Neural crest cell (in vitro differentiated cells): ENCODE measurements around the gene SKP2. TPM values are rescaled to one million over a fixed set of nuclear protein-coding genes. Genes with fewer than 3 reads are reported as not detected.
"Not testable (repeated sequence)": the region's sequence is repeated elsewhere in the genome, so short reads cannot be mapped to it uniquely, and the experiment has no call there.

ENCODE experiments used
- DNase-seq: peaks from one replicate; pipeline ENCODE4 v3.0.0; 2021; ENCODE audit warnings: low read depth, mixed read lengths, low spot score
- H3K27ac Mint-ChIP-seq: one replicate; pipeline ENCODE4 v1.8.0; 2021; ENCODE audit warnings: mild to moderate bottlenecking, mixed read lengths; ENCODE audit not compliant: unreplicated experiment
- H3K27me3 Mint-ChIP-seq: 2 replicates; pipeline ENCODE4 v1.8.0; 2021; ENCODE audit warnings: low read depth, mild to moderate bottlenecking, mixed read lengths
- H3K36me3 Mint-ChIP-seq: 2 replicates; pipeline ENCODE4 v1.8.0; 2021; ENCODE audit warnings: low read depth, mild to moderate bottlenecking, mixed read lengths
- H3K4me1 Mint-ChIP-seq: 2 replicates; pipeline ENCODE4 v1.8.0; 2021; ENCODE audit warnings: mixed read lengths
- H3K4me3 Mint-ChIP-seq: one replicate; pipeline ENCODE4 v1.8.0; 2021; ENCODE audit warnings: mild to moderate bottlenecking, mixed read lengths
- H3K9me3 Mint-ChIP-seq: 2 replicates; pipeline ENCODE4 v1.8.0; 2021; ENCODE audit warnings: mixed read lengths
- total RNA-seq: library from RNA; stranded (reverse); gene quantifications from 2 replicates; pipeline ENCODE4 v1.2.1, GENCODE V29; 2021
- TF ChIP-seq, protein P1 (sequence below): fragments of 200-600 bp; sonication (generic); conservative IDR thresholded peaks from 2 replicates; pipeline ENCODE4 v1.5.0; 2021; ENCODE audit warnings: antibody characterized with exemption, mild to moderate bottlenecking

Gene SKP2
- total RNA-seq, 1 donor from 2014 or later, result 147 TPM

DNA sequence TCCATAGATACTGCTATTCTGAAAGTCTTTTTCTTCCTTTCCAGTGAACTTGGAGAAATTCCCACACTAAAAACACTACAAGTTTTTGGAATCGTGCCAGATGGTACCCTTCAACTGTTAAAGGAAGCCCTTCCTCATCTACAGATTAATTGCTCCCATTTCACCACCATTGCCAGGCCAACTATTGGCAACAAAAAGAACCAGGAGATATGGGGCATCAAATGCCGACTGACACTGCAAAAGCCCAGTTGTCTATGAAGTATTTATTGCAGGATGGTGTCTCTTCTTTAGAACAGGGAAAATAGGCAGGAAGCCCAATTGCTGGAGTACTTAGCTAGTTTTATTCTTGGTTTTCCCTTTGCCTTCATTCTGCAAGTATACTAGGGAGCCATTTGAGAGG is 29.9 kb downstream of the SKP2 start:
- Mint-ChIP-seq H3K9me3 (peaks cover 1% of the 10 kb centered on the region), H3K4me1 (peaks cover 11% of the 10 kb centered on the region), H3K27ac (no peak overlapping the region), H3K4me3 (no peak overlapping the region), H3K27me3 (no peaks in the 10 kb centered on the region), H3K36me3 (peaks cover 49% of the 10 kb centered on the region)
- no peak for DNase-seq
- TF ChIP-seq, protein P1, sequence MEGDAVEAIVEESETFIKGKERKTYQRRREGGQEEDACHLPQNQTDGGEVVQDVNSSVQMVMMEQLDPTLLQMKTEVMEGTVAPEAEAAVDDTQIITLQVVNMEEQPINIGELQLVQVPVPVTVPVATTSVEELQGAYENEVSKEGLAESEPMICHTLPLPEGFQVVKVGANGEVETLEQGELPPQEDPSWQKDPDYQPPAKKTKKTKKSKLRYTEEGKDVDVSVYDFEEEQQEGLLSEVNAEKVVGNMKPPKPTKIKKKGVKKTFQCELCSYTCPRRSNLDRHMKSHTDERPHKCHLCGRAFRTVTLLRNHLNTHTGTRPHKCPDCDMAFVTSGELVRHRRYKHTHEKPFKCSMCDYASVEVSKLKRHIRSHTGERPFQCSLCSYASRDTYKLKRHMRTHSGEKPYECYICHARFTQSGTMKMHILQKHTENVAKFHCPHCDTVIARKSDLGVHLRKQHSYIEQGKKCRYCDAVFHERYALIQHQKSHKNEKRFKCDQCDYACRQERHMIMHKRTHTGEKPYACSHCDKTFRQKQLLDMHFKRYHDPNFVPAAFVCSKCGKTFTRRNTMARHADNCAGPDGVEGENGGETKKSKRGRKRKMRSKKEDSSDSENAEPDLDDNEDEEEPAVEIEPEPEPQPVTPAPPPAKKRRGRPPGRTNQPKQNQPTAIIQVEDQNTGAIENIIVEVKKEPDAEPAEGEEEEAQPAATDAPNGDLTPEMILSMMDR, result no peak

DNA sequence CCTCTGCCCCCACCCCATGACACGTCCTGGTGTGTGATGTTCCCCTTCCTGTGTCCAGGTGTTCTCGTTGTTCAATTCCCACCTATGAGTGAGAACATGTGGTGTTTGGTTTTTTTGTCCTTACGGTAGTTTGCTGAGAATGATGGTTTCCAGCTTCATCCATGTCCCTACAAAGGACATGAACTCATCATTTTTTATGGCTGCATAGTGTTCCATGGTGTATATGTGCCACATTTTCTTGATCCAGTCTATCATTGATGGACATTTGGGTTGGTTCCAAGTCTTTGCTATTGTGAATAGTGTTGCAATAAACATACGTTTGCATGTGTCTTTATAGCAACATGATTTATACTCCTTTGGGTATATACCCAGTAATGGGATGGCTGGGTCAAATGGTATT is 32.5 kb downstream of the SKP2 start:
- Mint-ChIP-seq H3K9me3 (peaks cover 20% of the 10 kb centered on the region), H3K36me3 (peaks cover 75% of the 10 kb centered on the region)
- not testable (repeated sequence) for H3K27me3 Mint-ChIP-seq, H3K4me3 Mint-ChIP-seq, DNase-seq, H3K27ac Mint-ChIP-seq, H3K4me1 Mint-ChIP-seq

DNA sequence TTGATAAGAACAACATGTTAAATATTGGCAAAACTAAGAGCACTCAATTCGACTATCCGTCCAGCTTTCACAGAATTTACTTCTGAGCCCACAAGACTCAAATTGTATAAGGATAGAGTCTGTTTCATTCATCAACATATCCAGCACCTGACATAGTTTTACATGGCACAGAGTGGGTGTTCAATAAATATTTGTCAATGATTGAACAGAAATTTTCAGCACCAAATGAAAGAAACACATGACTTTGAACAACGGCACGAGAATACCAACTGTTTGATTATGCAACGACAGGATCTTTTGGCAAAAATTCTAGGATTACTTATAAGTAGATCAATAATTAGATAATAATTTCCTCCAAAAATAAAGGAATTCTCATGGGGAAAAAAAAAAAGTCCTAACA is 41.8 kb downstream of the SKP2 start:
- no peak overlapping the region for H3K4me3 Mint-ChIP-seq
- H3K9me3 Mint-ChIP-seq, result peaks cover 4% of the 10 kb centered on the region
- peaks cover 46% of the 10 kb centered on the region for H3K36me3 Mint-ChIP-seq
- TF ChIP-seq, protein P1, result no peak
- no peaks in the 10 kb centered on the region for H3K4me1 Mint-ChIP-seq
- H3K27me3 Mint-ChIP-seq, result no peaks in the 10 kb centered on the region
- no peak for DNase-seq
- no peak overlapping the region for H3K27ac Mint-ChIP-seq

DNA sequence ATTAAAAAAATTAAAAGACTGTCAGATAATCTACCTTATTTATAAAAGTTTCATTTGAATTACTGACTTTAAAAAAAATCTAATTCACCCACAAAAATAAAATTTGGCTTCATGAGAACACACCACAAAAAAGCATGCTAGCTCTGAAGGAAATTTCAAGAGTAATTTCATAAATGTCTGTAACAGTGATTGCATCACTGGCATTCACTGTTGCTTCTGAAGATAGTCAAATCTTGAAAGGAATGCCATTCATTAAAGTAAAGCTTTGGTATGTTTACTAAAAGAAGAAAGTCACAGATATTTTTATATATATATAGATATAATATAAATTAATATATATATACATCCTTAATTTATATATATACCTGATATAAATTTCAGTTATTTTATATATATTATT is 46.4 kb downstream of the SKP2 start:
- Mint-ChIP-seq H3K4me1 (no peaks in the 10 kb centered on the region), H3K27ac (no peak overlapping the region), H3K36me3 (peaks cover 11% of the 10 kb centered on the region), H3K9me3 (no peaks in the 10 kb centered on the region), H3K4me3 (no peak overlapping the region), H3K27me3 (no peaks in the 10 kb centered on the region)
- TF ChIP-seq, protein P1, result no peak
- DNase-seq, result no peak

DNA sequence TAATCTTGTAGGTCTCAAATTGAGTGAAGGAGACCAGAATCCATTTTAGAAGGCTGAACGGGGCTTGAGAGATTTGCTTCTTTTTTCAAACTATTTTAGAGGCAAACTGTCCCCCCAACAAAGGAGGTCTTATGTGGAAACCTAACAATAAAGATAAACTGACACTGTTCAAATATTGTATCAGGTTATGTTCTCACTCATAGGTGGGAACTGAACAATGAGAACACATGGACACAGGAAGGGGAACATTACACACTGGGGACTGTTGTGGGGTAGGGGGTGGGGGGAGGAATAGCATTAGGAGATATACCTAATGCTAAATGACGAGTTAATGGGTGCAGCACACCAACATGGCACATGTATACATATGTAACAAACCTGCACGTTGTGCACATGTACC is 46.9 kb downstream of the SKP2 start:
- not testable (repeated sequence) for H3K4me1 Mint-ChIP-seq, H3K27me3 Mint-ChIP-seq, H3K36me3 Mint-ChIP-seq, H3K27ac Mint-ChIP-seq, H3K9me3 Mint-ChIP-seq, DNase-seq, H3K4me3 Mint-ChIP-seq

DNA sequence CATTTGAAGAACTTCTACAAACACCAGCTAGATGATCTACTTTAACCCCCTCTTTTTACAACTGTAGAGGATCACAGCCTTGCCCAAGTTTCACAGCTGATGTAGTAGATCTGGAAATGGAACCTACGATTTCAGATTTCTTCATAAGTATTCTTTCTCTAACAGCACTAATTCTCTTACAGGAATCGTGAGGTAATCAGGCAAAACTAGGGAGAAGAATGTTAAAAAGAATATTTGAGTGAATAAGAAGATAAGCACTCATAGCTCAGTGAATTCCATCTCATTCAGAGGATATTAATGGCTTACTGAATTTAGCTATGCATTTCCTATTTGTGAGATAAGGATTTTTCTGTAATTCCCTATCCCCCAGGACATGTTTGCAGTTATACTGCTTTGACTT is 47.7 kb downstream of the SKP2 start:
- H3K9me3 Mint-ChIP-seq, result no peaks in the 10 kb centered on the region
- H3K4me3 Mint-ChIP-seq, result no peak overlapping the region
- no peak for DNase-seq
- H3K27ac Mint-ChIP-seq, result no peak overlapping the region
- TF ChIP-seq, protein P1, result no peak
- no peaks in the 10 kb centered on the region for H3K4me1 Mint-ChIP-seq
- H3K36me3 Mint-ChIP-seq, result peaks cover 9% of the 10 kb centered on the region
- H3K27me3 Mint-ChIP-seq, result no peaks in the 10 kb centered on the region

DNA sequence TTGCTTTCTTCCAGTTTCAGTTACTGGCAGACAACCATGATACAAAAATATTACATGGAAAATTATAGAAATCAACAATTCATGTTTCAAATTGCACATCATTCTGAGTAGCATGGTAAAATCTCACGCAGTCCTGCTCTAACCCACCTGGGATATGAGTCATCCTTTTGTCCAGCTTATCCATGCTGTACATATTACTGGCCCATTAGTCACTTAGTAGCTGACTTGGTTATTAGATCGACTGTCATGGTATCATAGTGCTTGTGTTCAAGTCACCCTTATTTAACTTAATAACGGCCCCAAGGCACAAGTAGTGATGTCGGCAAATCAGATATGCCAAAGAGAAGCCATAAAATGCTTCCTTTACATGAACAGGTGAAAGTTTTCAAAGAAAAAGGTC is 48.6 kb downstream of the SKP2 start:
- TF ChIP-seq, protein P1, result no peak
- Mint-ChIP-seq H3K9me3 (no peaks in the 10 kb centered on the region), H3K27ac (no peak overlapping the region), H3K4me3 (no peak overlapping the region), H3K27me3 (no peaks in the 10 kb centered on the region), H3K4me1 (no peaks in the 10 kb centered on the region), H3K36me3 (peaks cover 7% of the 10 kb centered on the region)
- no peak for DNase-seq
